Measurements from ENCODE around the gene ABHD12. TPM values are rescaled to one million over a fixed set of nuclear protein-coding genes. Genes with fewer than 3 reads are reported as not detected.
A peak's percentile ranks its signal among the peaks of the same experiment; 100 is the strongest.

ABHD12 gene
- total and polyA plus RNA-seq, 12 donors, result 17.6 to 95.8 (median 54.1) TPM

GRCh38 chr20:25324412-25324811 is 66.2 kb downstream of the ABHD12 start:
- TF ChIP-seq POLR2A (IDR thresholded peaks at IDR 0.05) (no peak), CTCF (IDR thresholded peaks at IDR 0.05) (peak in 2 of 6 experiments; percentile 10 to 14)
- Histone ChIP-seq H3K27ac (peak overlapping the region in 2 of 5 donors; percentile 57 to 69), H3K36me3 (replicated peaks in 1 of 2) (peaks cover 0 to 9% of the 10 kb centered on the region in 2 donors), H3K4me1 (replicated peaks in 1 of 2) (no peaks in the 10 kb centered on the region), H3K27me3 (no peaks in the 10 kb centered on the region), H3K4me3 (no peak overlapping the region), H3K9me3 (replicated peaks in 1 of 3) (no peaks in the 10 kb centered on the region)
- peak in 6 of 7 donors; percentile 38 to 80 (median 67) for DNase-seq
- WGBS, 4 donors, result 57 to 83% (median 70%) methylated on average over 5 of the region's 5 CpGs
- intact Hi-C loops (cut with DNase I), result no loop called here

GRCh38 chr20:25323496-25324246 is 67.0 kb downstream of the ABHD12 start:
- DNase-seq, result no peak
- no peaks in the 10 kb centered on the region for H3K4me1 ChIP-seq (replicated peaks in 1 of 2)
- peaks cover 0 to 9% of the 10 kb centered on the region in 2 donors for H3K36me3 ChIP-seq (replicated peaks in 1 of 2)
- no peaks in the 10 kb centered on the region for H3K27me3 ChIP-seq
- intact Hi-C loops (cut with DNase I), result no loop called here
- WGBS, 4 donors, result 90 to 94% (median 93%) methylated on average over 12 of the region's 12 CpGs
- no peaks in the 10 kb centered on the region for H3K9me3 ChIP-seq (replicated peaks in 1 of 3)
- H3K4me3 ChIP-seq, result no peak overlapping the region
- H3K27ac ChIP-seq, result peak overlapping the region in 2 of 5 donors; percentile 49 to 52
- TF ChIP-seq POLR2A (IDR thresholded peaks at IDR 0.05) (no peak), CTCF (IDR thresholded peaks at IDR 0.05) (no peak)

- TF ChIP-seq POLR2A (IDR thresholded peaks at IDR 0.05) (no peak), CTCF (IDR thresholded peaks at IDR 0.05) (no peak)
- peaks cover 0 to 5% of the 10 kb centered on the region in 2 donors for H3K4me1 ChIP-seq (replicated peaks in 1 of 2)
- no peak overlapping the region for H3K4me3 ChIP-seq
- intact Hi-C loops (cut with DNase I), result no loop called here
- DNase-seq, result no peak
- 82 to 91% (median 88%) methylated on average over 4 of the region's 4 CpGs for whole genome bisulfite sequencing, 4 donors
- no peak overlapping the region for H3K27ac ChIP-seq
- no peaks in the 10 kb centered on the region for H3K9me3 ChIP-seq (replicated peaks in 1 of 3)
- peaks cover 0 to 9% of the 10 kb centered on the region in 2 donors for H3K36me3 ChIP-seq (replicated peaks in 1 of 2)
- H3K27me3 ChIP-seq, result no peaks in the 10 kb centered on the region
Observed at GRCh38 chr20:25321991-25322390, 68.6 kb downstream of the ABHD12 start.

GRCh38 chr20:25321262-25321831 is 69.3 kb downstream of the ABHD12 start:
- Histone ChIP-seq H3K36me3 (replicated peaks in 1 of 2) (peaks cover 0 to 9% of the 10 kb centered on the region in 2 donors), H3K9me3 (replicated peaks in 1 of 3) (no peaks in the 10 kb centered on the region), H3K4me3 (no peak overlapping the region), H3K27ac (no peak overlapping the region), H3K27me3 (no peaks in the 10 kb centered on the region), H3K4me1 (replicated peaks in 1 of 2) (peaks cover 0 to 7% of the 10 kb centered on the region in 2 donors)
- intact Hi-C loops (cut with DNase I), result no loop called here
- peak in 1 of 7 donors; percentile 28 for DNase-seq
- 91 to 100% (median 98%) methylated on average over 3 to 5 of the region's 5 CpGs for WGBS, 4 donors
- no peak for TF ChIP-seq CTCF (IDR thresholded peaks at IDR 0.05)
- no peak for TF ChIP-seq POLR2A (IDR thresholded peaks at IDR 0.05)
